A172 (cell line): ENCODE measurements around the gene PPIA. TPM values are rescaled to one million over a fixed set of nuclear protein-coding genes. Genes with fewer than 3 reads are reported as not detected.

Experiments used
- DNase-seq: peaks from one replicate; pipeline ENCODE4 v3.0.0-alpha.2; 2015; ENCODE audit warnings: low spot score
- total RNA-seq: library from RNA; depleted of rRNA; stranded (reverse); fragments of >200 nt; shearing (Covaris generic); gene quantifications from 2 replicates; pipeline ENCODE4 v1.2.3, GENCODE V29; 2014; rRNA removed

The PPIA gene
- total RNA-seq = 7,457 and 8,235 TPM in 2 replicates

DNA sequence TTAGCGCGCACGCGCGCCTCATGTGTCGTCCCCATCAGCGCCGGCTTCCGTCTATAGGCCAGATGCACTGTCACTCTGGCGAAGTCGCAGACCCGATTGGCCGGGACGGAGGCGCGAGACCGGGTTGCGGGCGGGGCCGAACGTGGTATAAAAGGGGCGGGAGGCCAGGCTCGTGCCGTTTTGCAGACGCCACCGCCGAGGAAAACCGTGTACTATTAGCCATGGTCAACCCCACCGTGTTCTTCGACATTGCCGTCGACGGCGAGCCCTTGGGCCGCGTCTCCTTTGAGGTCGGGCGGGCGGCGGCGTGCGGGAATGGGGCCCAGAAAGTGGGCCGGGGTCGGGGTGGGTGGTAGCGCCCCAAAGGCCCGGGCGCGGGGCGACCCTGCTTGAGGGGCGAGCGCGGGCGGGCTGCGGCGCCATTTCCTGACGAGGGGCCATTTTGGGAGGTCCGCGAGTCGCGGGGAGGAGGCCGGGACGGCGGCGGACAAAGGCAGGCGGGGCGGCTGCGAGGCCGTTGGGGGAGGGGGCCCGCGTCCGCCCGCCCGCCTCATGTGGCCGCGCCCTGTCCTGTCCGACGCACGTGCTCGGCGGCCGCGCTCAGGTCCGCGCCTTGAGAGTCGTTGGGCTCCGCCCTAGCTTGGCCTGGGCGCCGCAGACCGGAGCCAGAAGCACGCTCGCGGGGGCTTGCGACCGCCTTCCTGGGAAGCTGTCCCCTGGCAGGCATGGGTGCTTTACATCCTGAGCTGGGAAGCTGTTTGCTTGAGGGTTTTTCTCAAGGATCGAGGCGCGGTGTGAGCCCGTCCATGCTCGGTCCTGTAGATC, at the start of gene PPIA:
Gene PPIA (plus strand): TSS at position 178 of the 825 bp plus-strand sequence. CDS start 44 bp downstream, at position 222.
- peak; percentile 94 for DNase-seq

DNA sequence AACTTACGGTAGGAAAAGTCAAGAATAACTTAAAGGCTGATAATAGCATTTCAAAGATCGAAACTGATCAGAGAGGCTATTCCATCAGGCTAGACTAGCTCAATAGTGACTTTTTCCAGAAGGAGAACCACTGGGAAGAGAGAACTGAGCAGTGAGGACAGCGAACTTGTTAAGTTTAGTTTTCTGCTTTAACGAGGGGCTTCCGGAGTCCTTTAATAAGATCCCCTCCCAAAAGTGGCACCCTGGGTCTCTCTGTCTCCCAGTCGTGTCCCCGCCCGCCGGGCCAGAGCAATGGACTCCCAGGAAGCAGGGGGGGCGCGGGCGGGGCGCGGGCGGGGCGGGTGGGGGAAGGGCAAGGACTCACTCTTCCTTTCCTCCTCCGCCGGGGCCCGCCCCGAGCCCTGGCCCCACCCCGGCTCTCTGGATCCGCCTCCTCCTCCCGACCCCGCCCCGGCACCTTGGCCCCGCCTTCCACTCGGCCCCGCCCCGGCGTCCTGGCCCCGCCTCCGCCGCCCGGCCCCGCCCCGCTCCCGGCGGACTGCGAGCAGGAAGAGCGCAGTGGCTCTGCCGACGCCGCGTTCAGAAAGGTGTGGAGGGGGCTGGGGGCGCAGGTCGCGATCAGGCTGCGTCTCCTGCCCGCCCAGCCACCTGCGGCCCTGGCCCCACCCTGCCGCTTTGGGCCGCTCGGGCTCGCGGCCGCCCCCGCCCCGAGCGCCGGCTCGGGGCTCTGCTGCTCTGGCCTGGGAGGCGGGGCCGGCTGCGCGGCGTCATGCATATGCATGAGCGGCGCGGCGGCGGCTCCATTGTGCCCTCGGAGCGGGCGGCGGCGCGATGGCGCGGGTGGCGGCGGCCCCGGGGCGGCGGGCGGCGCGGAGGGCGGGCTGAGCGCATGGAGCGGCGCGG, 48.2 kb upstream of the PPIA start, which contains the start of gene ZMIZ2:
Gene ZMIZ2 (plus strand): TSS at position 803 of the 903 bp plus-strand sequence. CDS start 7,403 bp downstream, outside the sequence.
- peak; percentile 77 for DNase-seq

DNA sequence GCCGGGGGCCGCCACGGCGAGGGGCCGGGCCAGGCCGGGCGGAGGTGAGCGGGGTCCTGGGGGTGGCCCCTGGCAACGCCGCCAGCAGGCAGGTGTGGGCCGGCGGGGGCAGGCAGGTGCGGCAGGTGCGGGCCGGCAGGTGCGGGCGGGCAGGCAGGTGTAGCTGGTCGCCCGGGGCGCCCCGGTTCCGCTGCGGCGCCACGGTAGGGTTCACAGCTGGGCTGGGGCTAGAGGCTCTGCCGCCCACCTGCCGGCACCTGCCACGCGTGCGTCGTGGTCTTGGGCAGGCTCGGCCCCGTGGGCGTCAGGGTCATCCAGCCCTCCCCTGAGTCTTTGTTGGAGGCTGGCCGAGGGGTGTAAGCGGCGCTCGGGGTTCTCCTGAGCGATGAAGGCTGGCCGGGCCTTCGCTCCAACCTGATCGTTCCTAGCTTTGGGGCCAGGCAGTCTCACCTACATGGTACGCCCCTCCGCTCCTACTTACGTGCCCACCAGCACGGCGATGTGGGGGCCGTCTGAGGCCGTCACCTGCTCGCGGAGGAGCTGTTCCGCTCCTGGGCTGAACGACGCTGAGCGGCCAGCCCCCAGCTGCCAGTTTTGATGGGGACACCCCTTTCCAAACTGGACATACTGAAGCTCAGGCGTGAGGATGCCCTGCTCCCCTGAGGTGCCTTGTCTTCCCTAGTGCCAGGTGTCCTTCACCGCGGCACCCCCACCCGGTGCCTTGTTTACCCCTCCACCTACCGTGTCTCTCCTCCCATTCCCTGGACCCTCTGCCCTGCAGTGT, 47.3 kb upstream of the PPIA start:
- DNase-seq = no peak

DNA sequence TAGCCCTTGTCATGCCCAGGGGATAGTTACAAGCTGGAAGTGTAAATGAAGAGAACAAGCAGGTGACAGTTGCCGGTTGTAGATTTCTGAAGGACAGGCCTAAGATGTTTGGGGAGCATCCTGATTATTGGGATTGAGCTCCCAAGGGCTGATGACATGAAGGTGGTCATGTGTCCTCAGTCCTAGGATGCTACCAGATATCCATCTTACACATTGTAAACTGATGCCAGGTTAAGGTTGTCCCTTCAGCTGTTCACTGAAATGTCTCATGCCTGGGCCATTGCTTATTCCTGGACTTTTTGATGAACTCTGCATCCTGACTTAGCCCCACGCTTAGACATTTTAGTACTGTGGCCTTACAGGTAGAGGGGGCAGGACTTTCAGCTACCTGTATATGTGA, 46.5 kb upstream of the PPIA start:
- DNase-seq = no peak

DNA sequence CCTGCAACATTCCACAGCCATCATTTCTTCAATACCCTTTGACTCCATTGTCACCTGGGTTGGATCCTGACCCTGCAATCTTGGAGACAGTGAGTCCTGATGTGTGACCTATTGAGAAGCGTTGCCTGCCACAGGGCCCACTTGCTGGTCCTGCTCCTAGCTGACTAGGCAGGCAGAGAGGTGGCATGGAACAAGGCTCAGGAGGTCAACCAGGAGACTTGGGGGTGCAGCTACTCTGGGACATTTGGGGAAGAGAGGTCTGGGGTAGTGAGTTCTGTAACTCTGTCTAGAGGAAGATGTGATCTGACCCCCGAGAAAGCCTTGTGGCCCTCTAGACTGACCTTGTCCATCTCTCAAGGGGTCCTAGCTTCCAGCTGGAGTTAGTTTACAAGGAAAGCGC, 46.1 kb upstream of the PPIA start:
- DNase-seq = no peak

DNA sequence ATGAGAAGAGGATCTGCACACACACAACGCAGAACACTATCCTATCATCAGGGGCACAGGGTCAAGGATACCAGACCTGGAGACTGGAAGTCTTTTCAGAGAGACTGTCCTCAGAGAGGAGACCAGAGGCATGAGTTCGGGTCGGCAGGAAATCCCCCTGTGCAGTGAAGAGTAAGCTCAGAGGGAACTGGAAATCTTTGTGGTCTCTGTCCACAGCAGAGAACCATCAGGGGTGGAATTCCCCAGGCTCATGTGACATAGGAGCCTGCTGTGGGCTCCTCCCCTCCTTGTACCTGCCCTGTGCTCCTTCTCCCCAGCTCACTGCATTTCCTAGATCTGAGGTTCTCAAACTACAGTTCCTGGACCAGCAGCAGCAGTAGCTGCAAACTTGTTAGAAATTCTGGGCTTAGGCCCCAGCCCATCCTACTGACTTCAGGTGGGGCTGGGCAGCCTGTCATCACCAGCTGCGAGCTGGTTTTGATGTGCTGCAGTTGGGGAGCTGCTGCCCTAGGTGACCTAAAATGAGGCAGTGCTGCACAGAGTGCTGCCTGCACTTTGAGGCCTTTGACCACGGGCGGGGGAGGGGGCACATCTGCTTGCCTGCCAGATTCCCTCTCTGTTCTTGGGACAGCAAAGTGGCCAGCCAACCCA, 45.4 kb upstream of the PPIA start:
- peak; percentile 62 for DNase-seq

DNA sequence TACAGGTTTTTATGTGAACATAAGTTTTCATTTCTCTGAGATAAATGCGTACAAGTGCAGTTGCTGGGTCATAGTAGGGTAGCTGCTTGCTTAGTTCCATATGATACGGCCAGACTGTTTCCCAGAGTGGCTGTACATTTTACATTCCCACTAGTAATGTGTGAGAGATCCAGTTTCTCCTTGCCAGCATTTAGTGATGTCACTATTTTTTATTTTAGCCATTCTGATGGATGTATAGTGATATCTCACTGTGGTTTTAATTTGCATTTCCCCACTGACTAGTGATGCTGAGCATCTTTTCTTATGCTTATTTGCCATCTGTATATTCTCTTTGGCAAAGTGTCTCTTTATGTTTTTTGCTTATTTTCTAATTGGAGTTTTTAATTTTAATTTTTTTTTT, 43.7 kb upstream of the PPIA start:
- no peak for DNase-seq

DNA sequence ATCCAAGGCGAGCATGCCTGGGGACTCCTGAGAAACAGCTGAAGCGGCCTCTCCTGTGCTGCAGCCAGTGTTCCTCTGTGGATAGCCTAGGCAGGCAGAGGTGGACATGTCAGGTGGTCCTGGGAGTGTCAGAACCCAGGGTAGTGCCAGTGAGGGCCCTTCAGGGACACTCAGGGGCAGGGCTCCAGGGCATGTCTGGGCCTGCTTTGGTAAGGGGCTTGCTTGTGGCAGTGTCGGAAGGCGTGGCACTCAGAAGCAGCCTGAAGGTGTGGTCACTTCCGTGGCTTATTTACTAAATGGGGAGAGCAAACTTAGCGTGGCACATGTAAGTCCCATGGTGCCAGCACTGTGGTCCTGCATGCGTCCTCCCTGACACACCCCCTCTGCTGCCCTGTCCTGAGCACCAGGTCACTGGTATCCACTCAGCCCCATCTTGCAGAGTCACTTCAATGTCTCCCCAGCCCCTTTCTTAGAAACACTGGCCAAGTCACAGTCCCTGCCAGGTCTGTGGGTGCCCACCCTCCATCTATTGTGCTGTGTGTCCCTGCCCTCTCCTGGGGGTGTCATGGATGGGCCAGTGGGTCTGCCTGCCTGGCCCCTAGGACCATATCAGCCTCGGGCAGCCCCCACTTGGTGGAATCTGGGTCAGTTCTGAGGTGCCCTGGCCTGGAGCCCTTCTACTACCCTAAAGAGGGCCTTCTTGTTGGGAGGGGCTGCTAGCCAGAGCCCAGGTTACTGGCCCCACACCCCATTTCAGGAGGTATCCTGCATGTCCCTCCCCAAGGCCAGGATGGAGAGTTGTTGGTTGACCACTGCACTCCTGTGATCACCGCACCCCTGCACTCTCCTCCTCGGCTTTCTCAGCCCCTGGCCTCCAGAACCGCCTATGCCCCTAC, 41.4 kb upstream of the PPIA start:
- DNase-seq = no peak

DNA sequence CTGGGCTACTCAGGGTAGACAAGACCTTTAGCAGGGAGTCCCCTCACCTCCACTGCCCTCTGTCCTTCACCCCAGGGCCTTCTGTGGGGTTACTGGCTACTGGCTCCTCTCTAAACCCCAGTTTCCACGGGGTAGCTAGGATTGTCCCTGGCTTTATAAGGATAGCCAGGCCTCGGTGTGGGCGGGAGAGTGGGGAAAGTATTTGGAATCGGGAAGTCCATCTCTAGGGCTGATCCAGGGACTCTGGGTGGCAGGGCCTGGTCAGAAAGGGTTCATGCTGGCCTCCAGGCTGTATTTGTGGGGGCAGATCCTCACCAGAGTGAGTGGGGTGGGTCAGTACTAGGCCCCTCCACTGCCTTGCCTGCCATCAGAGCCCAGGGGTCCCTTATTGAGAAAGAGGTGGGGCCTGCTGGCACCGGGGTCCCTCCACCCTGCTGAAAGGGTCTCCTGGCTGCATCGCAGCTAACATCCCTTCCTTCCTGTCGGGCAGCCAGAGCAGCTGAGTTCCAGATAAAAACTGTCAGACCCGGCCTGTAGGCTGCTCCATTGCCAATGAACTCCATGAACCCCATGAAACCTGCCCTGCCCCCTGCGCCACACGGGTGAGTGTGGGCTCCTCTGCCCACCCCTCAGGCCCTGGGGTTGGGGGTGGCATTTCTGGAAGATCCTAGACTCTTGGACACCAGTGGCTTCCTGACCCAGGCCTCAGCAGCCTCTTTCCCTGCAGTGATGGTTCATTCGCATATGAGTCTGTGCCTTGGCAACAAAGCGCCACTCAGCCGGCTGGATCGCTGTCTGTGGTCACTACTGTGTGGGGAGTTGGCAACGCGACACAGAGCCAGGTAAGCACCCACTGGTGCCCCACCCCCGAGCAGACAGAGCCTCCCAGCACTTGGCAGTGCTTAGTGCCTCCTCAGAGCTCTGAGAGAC, 40.5 kb upstream of the PPIA start:
- DNase-seq = no peak

DNA sequence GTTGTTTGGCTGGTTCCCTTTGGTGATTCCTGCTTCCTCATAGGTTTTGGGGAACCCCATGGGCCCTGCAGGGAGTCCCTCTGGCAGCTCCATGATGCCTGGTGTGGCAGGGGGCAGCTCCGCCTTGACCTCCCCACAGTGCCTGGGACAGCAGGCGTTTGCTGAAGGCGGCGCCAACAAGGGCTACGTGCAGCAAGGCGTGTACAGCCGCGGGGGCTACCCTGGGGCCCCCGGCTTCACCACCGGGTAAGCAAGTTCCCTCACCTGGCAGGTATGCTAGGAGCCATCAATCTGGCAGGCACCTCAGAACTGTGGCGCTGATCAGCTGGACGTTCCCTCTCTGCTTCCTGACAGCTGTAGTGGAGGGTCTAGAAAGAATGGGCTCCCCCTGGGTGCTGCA, 39.6 kb upstream of the PPIA start:
- no peak for DNase-seq

DNA sequence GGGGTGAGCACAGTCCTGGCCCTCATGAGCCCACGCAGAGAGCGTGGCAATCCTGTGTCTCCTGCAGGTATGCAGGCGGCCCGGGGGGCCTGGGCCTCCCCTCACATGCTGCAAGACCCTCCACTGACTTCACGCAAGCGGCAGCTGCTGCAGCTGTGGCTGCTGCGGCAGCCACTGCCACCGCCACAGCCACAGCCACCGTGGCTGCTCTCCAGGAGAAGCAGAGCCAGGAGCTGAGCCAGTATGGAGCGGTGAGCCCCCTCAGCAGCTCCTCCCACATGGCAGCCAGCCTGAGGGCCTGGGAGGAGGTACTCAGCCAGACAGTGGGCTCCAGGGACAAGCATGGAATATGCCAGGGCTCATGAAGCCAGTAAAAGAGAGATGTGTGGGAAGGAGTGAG, 39.2 kb upstream of the PPIA start:
- DNase-seq = no peak

DNA sequence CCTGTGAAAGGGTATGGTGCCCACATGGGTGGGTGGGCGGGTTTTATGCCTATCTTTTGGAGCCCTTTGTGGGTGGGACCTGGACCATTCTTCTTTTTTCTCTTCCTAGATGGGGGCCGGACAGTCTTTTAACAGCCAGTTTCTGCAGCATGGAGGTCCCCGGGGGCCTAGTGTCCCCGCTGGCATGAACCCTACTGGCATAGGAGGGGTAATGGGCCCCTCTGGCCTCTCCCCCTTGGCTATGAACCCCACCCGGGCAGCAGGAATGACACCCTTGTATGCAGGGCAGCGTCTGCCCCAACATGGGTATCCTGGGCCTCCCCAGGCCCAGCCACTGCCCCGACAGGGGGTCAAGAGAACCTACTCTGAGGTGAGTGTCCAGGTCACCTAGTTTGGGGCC, 38.7 kb upstream of the PPIA start:
- DNase-seq = no peak

DNA sequence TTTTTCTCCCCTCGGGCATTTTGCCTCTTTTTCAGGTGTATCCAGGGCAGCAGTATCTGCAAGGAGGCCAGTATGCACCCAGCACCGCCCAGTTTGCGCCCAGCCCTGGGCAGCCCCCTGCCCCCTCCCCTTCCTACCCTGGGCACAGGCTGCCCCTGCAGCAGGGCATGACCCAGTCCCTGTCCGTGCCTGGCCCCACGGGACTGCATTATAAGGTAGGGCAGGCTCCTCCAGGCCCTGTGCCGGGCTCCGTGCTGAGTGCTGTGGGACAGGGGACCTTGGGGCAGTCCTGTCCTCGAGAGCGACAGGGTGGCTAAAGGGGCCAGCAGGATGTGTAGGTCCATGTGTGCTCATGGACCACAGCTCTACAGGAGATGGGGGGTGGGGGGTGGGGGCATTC, 37.2 kb upstream of the PPIA start:
- no peak for DNase-seq

DNA sequence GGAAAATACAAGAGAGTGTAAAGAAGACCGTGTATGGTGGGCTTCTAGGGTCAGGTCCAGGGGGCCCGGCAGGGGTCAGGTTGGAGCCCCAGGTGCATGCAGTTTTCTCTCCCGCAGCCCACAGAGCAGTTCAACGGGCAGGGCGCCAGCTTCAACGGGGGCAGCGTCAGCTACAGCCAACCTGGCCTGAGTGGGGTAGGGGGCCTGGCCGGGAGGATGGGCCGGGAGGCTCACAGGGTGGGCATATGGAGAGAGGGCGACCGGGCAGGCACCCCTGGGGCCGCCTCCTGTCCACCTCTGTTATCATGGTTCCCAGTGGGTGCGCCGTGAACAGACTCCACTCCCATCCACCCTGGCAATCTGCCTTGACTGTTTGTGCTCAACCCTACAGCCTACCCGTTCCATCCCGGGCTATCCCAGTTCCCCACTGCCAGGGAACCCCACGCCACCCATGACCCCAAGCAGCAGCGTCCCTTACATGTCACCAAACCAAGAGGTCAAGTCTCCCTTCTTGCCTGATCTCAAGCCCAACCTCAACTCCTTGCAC, 36.4 kb upstream of the PPIA start:
- no peak for DNase-seq

DNA sequence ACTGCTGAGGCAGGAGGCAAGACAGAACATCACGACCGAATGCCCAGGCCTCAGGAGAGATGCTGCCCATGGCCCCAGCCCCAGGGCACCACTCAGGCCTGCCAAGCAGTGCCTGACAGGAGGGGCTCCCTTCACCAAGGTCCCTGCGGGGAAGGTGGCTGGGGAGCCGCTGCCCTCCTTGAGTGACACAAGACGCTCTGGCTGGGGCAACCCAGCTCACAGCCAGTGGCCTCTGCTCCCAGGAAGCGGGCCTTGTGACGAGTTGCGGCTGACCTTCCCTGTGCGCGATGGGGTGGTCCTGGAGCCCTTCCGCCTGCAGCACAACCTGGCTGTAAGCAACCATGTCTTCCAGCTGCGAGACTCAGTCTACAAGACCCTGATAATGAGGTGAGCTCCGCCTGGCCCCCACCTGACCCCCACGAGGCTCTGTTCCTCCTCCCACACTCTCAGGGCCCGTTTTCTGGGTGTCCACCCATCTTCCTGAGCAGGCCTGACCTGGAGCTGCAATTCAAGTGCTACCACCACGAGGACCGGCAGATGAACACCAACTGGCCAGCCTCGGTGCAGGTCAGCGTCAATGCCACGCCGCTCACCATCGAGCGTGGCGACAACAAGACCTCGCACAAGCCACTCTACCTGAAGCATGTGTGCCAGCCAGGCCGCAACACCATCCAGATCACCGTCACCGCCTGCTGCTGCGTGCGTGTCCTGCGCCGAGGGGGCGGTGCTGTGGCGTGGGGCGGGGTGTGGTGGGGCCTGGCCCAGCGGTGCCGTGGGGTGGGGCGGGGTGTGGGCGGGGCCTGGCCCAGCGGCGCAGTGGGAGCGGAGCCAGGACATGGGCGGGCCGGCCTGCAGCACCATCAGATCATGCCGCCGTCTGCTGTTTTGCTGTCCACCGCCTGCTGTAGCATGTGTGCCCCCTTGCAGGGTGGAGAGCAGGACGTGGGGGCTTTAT, 35.0 kb upstream of the PPIA start:
- no peak for DNase-seq

DNA sequence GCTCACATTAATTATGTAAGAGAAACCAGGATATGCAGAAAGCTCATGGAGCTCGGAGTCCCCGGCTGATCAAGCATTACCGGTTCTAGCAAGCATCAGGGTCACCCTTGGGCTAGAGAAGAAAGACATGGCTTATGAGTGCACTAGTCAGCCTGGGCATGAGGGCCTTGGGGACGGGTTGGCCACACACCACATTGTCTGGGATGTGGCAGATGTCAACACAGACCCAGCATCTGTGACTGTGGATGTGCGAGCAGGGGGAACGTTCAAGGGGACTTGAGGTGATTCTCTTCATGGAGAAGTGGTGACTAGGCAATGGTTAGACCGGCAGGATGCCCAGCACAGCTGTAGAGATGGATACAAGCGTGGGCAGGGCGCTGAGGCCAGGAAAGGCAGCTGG, 34.2 kb upstream of the PPIA start:
- no peak for DNase-seq

DNA sequence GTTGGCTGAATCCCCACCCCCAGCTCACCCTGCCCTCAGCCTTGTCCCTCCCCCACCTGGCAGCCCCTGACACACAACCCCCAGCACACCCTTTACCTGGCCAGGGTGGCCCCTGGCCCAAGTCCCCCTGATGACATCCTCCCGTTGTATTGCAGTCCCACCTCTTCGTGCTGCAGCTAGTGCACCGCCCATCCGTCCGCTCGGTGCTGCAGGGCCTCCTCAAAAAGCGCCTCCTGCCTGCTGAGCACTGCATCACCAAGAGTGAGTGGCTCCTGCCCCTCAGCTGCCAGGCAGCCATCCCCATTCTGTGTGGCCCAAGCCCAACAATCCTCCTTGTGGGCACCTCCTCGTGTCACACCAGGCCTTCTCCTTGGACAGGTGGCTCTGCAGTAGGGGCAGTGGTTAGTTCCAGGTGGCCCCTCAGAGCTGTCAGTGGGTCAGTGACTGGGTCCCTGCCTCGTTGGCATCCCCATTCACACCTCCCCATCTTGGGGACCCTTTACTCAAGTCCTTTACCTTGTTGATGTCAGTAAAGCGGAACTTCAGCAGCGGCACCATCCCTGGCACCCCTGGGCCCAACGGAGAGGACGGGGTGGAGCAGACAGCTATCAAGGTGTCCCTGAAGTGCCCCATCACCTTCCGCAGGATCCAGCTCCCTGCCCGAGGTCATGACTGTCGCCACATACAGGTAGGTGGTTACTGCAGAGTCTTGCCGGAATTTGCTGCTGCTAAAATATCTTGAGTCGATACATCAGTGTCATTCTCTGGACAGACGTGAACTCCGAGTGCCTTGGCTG, 33.6 kb upstream of the PPIA start:
- no peak for DNase-seq
